Erythroblast (primary cell): ENCODE measurements around the gene OSER1.

Experiments
- GATA1 ChIP-seq: IDR thresholded peaks from 2 replicates; pipeline ENCODE4 v1.6.1; 2011; ENCODE audit warnings: low read depth, mild to moderate bottlenecking, control low read depth, low read length, moderate library complexity
- POLR2A ChIP-seq: IDR thresholded peaks from 2 replicates; pipeline ENCODE4 v1.6.1; 2011; ENCODE audit warnings: mild to moderate bottlenecking, low read length

DNA sequence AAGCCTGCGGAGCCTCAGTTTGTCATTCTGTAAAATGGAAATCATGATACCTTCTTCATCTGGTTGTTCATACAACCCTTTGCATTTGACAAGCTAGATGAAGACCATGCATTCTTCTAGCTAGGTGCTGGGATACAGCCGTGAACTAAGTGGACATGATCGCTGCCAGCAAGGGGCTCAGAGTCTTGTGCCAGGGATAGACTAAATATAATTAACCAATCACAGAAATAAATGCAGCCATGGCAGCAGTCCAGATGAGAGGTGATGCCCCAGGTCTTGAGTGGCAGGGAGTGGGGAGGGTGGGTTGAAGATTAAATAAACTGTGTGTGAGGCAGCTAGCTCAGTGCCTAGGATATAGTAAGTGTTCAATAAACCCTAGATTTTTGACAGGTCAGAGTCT, 42.8 kb downstream of the OSER1 start:
- no peak for TF ChIP-seq POLR2A
- no peak for TF ChIP-seq GATA1
